ENCODE results near the gene LINGO4. TPM values are rescaled to one million over a fixed set of nuclear protein-coding genes. Genes with fewer than 3 reads are reported as not detected.
A peak's percentile ranks its signal among the peaks of the same experiment; 100 is the strongest.

The LINGO4 gene
- total RNA-seq, 6 experiments from 2014 or later = 0.12 to 0.37 (median 0.18) TPM

DNA sequence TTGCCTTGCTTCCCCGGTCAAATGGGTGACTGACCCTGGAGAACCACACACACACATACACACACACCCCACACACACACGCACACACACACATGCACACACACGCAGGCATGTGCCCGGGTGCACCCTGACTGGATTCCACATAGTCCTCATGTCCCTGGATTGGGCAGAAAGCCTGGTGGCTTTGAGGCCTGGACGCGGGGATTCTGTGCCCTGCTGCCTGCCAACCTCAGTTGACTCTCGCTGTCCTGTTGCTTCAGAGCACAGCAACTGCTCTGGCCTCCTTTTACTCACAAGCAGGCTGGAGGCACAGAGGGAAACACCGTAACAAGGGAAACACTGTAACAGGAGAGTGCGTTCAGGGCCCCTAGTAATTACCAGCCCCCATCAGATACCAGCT lies 20.0 kb upstream of the LINGO4 start:
- intact Hi-C loops (cut with DNase I) = no loop called here
- ATAC-seq (peak in 1 of 4 donors; percentile 34), DNase-seq (peak in 1 of 3 donors; percentile 60)
- Histone ChIP-seq H3K27ac (no peak overlapping the region), H3K9me3 (no peaks in the 10 kb centered on the region), H3K4me3 (no peak overlapping the region), H3K4me1 (peaks cover 0 to 74% (median 25%) of the 10 kb centered on the region in 4 donors), H3K36me3 (peaks cover 0 to 4% (median 1%) of the 10 kb centered on the region in 4 donors), H3K27me3 (no peaks in the 10 kb centered on the region)
- 38% methylated on average over 5 of the region's 9 CpGs for WGBS (ENCODE audit: insufficient coverage, low coverage, low lambda C conversion rate, missing lambda C conversion rate)
- no peak for TF ChIP-seq CTCF (IDR thresholded peaks at IDR 0.05)
- TF ChIP-seq POLR2A (IDR thresholded peaks at IDR 0.05) = no peak

- WGBS (ENCODE audit: insufficient coverage, low coverage, low lambda C conversion rate, missing lambda C conversion rate) = 93% methylated on average over 3 of the region's 8 CpGs
- intact Hi-C loops (cut with DNase I) = no loop called here
- H3K27ac ChIP-seq = no peak overlapping the region
These were observed 18.0 kb upstream of the LINGO4 start for GRCh38 chr1:151823175-151823574.

GRCh38 chr1:151822404-151822803 lies 17.2 kb upstream of the LINGO4 start:
- WGBS (ENCODE audit: insufficient coverage, low coverage, low lambda C conversion rate, missing lambda C conversion rate) = no CpG with 5 or more reads among the region's 7 CpGs
- Histone ChIP-seq H3K9me3 (no peaks in the 10 kb centered on the region), H3K27ac (no peak overlapping the region), H3K4me1 (peaks cover 3 to 66% (median 23%) of the 10 kb centered on the region in 4 donors), H3K4me3 (no peak overlapping the region), H3K36me3 (no peaks in the 10 kb centered on the region), H3K27me3 (no peaks in the 10 kb centered on the region)
- TF ChIP-seq CTCF (IDR thresholded peaks at IDR 0.05) = no peak
- TF ChIP-seq POLR2A (IDR thresholded peaks at IDR 0.05) = no peak
- ATAC-seq (no peak), DNase-seq (peak in 1 of 3 donors; percentile 32)
- intact Hi-C loops (cut with DNase I) = no loop called here

More at GRCh38 chr1:151823175-151823574, 18.0 kb upstream of the LINGO4 start:
- peaks cover 0 to under 1% (median under 1%) of the 10 kb centered on the region in 4 donors for H3K36me3 ChIP-seq
- peak in 2 of 3 donors; percentile 16 to 28 for DNase-seq
- ATAC-seq = no peak
- H3K4me1 ChIP-seq = peaks cover 3 to 72% (median 24%) of the 10 kb centered on the region in 4 donors
- H3K27me3 ChIP-seq = no peaks in the 10 kb centered on the region
- TF ChIP-seq CTCF (IDR thresholded peaks at IDR 0.05) = no peak
- H3K9me3 ChIP-seq = no peaks in the 10 kb centered on the region
- no peak overlapping the region for H3K4me3 ChIP-seq

DNA sequence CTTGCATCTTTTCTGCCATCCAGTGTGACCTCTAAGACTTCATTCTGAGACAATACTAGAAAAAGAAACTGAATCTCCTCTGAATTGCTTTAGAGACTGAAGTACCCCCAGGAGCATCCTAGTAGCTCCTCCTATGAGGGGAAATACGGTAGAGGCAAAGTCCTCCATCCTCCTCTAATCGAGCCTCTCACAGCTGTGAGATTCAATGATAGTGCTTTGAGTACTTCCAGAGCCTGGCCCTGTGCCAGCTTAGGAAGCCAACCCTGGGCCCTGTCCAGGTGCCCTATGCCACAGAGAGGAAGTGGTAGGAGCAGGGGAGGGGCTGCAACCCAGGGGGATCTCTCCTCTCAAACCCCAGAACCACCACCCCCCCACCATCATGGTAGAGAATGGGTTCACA lies 15.7 kb upstream of the LINGO4 start:
- intact Hi-C loops (cut with DNase I) = no loop called here
- ATAC-seq = peak; percentile 47 to 63 (median 52)

More for the DNA sequence above, 15.7 kb upstream of the LINGO4 start:
- TF ChIP-seq CTCF (IDR thresholded peaks at IDR 0.05) (no peak), POLR2A (IDR thresholded peaks at IDR 0.05) (no peak)
- 0% methylated on average over 2 of the region's 2 CpGs for WGBS (ENCODE audit: insufficient coverage, low coverage, low lambda C conversion rate, missing lambda C conversion rate)
- H3K27ac ChIP-seq = peak overlapping the region in 1 of 3 donors; percentile 26
- DNase-seq = peak; percentile 64 to 83 (median 83)
- no peaks in the 10 kb centered on the region for H3K27me3 ChIP-seq
- H3K4me1 ChIP-seq = peaks cover 3 to 52% (median 21%) of the 10 kb centered on the region in 4 donors
- H3K36me3 ChIP-seq = peaks cover 0 to 9% (median 3%) of the 10 kb centered on the region in 4 donors
- H3K4me3 ChIP-seq = no peak overlapping the region
- no peaks in the 10 kb centered on the region for H3K9me3 ChIP-seq
